Activated naive CD8-positive, alpha-beta T cell (primary cell): ENCODE results near the gene KRT6B.
"Not testable (repeated sequence)": the region's sequence is repeated elsewhere in the genome, so short reads cannot be mapped to it uniquely, and the experiment has no call there.

Source experiments
- H3K27ac Mint-ChIP-seq: one replicate; pipeline ENCODE4 v1.8.0; 2021; ENCODE audit warnings: mixed read lengths
- H3K27me3 Mint-ChIP-seq: one replicate; pipeline ENCODE4 v1.8.0; 2021; ENCODE audit warnings: mixed read lengths
- H3K36me3 Mint-ChIP-seq: one replicate; pipeline ENCODE4 v1.8.0; 2021; ENCODE audit warnings: mixed read lengths
- H3K4me1 Mint-ChIP-seq: one replicate; pipeline ENCODE4 v1.8.0; 2021; ENCODE audit warnings: low read depth, mixed read lengths
- H3K4me3 Mint-ChIP-seq: one replicate; pipeline ENCODE4 v1.8.0; 2021; ENCODE audit warnings: mild to moderate bottlenecking, mixed read lengths
- H3K9me3 Mint-ChIP-seq: one replicate; pipeline ENCODE4 v1.8.0; 2021; ENCODE audit warnings: low read depth, mixed read lengths

The KRT6B gene

DNA sequence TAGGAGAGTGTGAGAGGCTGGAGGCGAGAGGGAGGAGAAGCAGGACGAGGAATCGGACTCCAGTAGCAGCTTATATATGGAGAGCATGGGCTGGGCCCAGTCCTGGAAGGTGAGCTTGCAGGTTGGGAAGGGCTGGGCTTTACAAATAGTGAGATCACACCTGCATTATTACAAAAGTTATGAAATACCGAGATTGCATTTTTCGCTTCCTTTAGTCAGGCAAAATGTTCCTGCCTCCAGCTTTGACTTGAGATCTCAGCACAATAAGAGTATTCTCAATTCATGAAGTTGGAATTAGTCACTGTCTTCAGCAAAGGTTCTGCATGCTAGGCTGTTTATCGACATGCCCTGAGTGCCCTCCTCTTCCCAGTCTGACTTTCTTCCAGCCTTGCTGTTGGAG lies at the start of gene KRT6B:
Gene KRT6B, minus strand, starts transcription at position 46 of the 400 bp plus-strand sequence. CDS start 68 bp downstream, outside the sequence.
- Mint-ChIP-seq H3K4me3 (no peak within 1 kb of the TSS), H3K27me3 (no peaks in the 10 kb centered on the region), H3K4me1 (peaks cover 4% of the 10 kb centered on the region), H3K36me3 (no peaks in the 10 kb centered on the region), H3K27ac (no peak within 1 kb of the TSS), H3K9me3 (no peaks in the 10 kb centered on the region)

DNA sequence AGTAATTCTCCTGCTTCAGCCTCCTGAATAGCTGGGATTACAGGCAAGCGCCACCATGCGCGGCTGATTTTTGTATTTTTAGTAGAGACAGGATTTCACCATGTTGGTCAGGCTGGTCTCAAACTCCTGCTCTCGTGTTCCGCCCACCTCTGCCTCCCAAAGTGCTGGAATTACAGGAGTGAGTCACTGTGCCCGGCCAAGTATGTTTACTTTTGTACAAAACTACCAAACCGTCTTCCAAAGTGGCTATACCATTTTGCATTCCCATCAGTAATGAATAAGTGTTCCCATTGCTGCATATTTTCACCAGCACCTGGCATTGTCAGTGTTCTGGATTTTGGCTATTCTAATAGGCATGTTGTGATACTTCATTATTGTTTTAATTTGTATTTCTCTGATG lies 49.5 kb upstream of the KRT6B start:
- Mint-ChIP-seq H3K27ac (no peak overlapping the region), H3K36me3 (no peaks in the 10 kb centered on the region), H3K27me3 (peaks cover 15% of the 10 kb centered on the region), H3K4me1 (no peaks in the 10 kb centered on the region), H3K4me3 (no peak overlapping the region), H3K9me3 (no peaks in the 10 kb centered on the region)

GRCh38 chr12:52500574-52500973 lies 48.6 kb upstream of the KRT6B start:
- H3K27me3 Mint-ChIP-seq, result not testable (repeated sequence)

GRCh38 chr12:52499806-52500560 lies 48.0 kb upstream of the KRT6B start:
- Mint-ChIP-seq H3K4me1 (no peaks in the 10 kb centered on the region), H3K4me3 (no peak overlapping the region), H3K27me3 (peaks cover 6% of the 10 kb centered on the region), H3K27ac (no peak overlapping the region), H3K36me3 (no peaks in the 10 kb centered on the region), H3K9me3 (no peaks in the 10 kb centered on the region)

More at GRCh38 chr12:52500574-52500973, 48.6 kb upstream of the KRT6B start:
- H3K36me3 Mint-ChIP-seq, H3K4me3 Mint-ChIP-seq, H3K27ac Mint-ChIP-seq, H3K4me1 Mint-ChIP-seq, H3K9me3 Mint-ChIP-seq: not testable (repeated sequence)

DNA sequence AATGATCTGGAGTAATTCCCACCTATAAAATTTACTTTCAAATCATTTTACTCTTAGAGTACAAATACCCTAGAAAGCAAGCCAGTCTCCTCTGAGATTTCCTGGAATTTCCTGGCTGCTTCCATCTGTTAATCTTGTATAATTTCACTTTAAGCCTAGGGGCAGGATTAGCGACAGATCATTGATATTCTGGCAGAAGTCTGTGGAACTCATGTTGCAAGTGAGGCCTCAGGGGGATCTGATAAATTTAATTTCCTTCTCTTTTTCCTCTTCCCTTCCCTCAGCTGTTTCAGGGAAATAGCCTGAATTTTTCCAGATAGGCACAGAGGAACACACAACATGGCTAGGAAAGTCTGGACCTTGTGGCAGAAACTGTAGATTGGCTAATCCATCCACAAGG lies 47.0 kb upstream of the KRT6B start:
- Mint-ChIP-seq H3K27ac (no peak overlapping the region), H3K4me3 (no peak overlapping the region), H3K9me3 (no peaks in the 10 kb centered on the region), H3K36me3 (no peaks in the 10 kb centered on the region), H3K27me3 (peaks cover 6% of the 10 kb centered on the region), H3K4me1 (no peaks in the 10 kb centered on the region)

- H3K27me3 Mint-ChIP-seq, result peaks cover 6% of the 10 kb centered on the region
- H3K4me3 Mint-ChIP-seq, result no peak overlapping the region
- no peak overlapping the region for H3K27ac Mint-ChIP-seq
- H3K4me1 Mint-ChIP-seq, result no peaks in the 10 kb centered on the region
- H3K36me3 Mint-ChIP-seq, result no peaks in the 10 kb centered on the region
- H3K9me3 Mint-ChIP-seq, result no peaks in the 10 kb centered on the region
Observed at GRCh38 chr12:52497975-52498374, 46.0 kb upstream of the KRT6B start.

DNA sequence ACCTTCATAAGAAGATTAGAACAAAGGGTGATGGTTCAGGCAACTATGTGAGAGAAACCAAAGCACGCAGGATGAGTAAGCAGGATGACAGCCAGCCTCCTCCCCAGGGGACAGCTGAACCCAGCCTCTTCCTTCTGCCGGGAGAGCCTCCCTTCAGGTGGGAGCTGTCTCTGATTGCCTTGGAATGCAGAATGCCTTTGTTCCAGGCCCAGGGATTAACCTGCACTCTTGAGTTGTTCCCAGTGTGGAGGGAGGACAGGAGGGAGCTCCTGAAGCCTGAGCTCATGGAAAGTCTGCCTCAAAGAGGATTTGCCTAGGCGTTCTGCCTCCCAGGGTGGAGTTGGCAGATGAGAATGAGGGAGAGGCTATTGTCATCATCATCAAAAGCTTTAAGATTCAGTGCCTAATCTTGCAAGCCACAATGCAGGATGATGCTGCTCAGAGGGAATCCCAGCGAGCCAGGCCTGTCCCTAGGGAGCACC lies 44.7 kb upstream of the KRT6B start:
- Mint-ChIP-seq H3K4me1 (no peaks in the 10 kb centered on the region), H3K27ac (no peak overlapping the region), H3K9me3 (no peaks in the 10 kb centered on the region), H3K36me3 (no peaks in the 10 kb centered on the region), H3K27me3 (peaks cover 12% of the 10 kb centered on the region), H3K4me3 (no peak overlapping the region)

- Mint-ChIP-seq H3K27ac (no peak overlapping the region), H3K9me3 (no peaks in the 10 kb centered on the region), H3K4me1 (no peaks in the 10 kb centered on the region), H3K27me3 (peaks cover 13% of the 10 kb centered on the region), H3K4me3 (no peak overlapping the region), H3K36me3 (no peaks in the 10 kb centered on the region)
Observed at GRCh38 chr12:52496054-52496453, 44.1 kb upstream of the KRT6B start.

GRCh38 chr12:52495389-52495788 lies 43.4 kb upstream of the KRT6B start:
- Mint-ChIP-seq H3K36me3 (no peaks in the 10 kb centered on the region), H3K27me3 (peaks cover 14% of the 10 kb centered on the region), H3K4me1 (no peaks in the 10 kb centered on the region), H3K9me3 (no peaks in the 10 kb centered on the region), H3K27ac (no peak overlapping the region), H3K4me3 (no peak overlapping the region)

GRCh38 chr12:52494518-52494917 lies 42.6 kb upstream of the KRT6B start:
- Mint-ChIP-seq H3K9me3 (no peaks in the 10 kb centered on the region), H3K27me3 (peaks cover 14% of the 10 kb centered on the region), H3K4me1 (no peaks in the 10 kb centered on the region), H3K36me3 (no peaks in the 10 kb centered on the region), H3K4me3 (no peak overlapping the region), H3K27ac (no peak overlapping the region)

DNA sequence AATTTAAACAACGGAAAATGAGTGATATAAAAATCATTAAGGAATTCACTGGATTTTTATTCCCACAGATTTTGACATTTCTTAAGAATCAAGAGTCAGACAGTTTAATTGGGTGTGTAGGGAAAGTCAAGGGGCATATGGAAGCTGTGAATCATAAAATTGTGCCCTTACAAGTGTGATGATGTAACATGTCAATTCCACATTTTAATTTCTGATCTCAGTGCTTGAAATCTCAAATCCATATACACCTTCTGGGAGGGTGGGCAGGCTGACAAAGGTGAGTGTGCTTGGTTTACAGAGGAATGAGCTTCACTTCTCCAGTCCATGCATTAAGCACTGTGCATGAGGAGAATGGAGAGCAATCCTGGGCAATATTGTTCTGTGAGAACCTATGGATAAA lies 42.2 kb upstream of the KRT6B start:
- no peak overlapping the region for H3K4me3 Mint-ChIP-seq
- H3K36me3 Mint-ChIP-seq, result no peaks in the 10 kb centered on the region
- no peaks in the 10 kb centered on the region for H3K4me1 Mint-ChIP-seq
- no peaks in the 10 kb centered on the region for H3K9me3 Mint-ChIP-seq
- H3K27ac Mint-ChIP-seq, result no peak overlapping the region
- H3K27me3 Mint-ChIP-seq, result peaks cover 14% of the 10 kb centered on the region

DNA sequence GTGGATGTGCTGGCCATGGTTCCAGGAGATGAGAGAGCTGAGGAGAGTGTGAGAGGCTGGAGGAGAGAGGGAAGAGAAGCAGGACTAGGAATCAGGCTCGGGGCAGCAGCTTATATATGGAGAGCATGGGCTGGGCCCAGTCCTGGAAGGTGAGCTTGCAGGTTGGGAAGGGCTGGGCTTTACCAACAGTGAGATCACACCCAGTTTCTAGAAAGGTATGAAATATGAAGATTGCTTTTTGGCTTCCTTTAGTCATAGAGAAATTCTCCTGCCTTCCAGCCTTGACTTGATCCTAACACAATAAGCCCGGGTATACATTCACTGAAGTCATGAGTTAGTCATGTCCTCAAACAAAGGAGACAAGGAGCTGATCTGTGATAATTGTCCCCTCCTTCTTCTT lies 41.2 kb upstream of the KRT6B start, which contains the start of gene KRT6A:
Gene KRT6A, minus strand, starts transcription at position 86 of the 400 bp plus-strand sequence. Its CDS starts 69 bp downstream, at position 17.
- H3K4me3 Mint-ChIP-seq, result no peak within 1 kb of the TSS
- no peaks in the 10 kb centered on the region for H3K36me3 Mint-ChIP-seq
- no peak within 1 kb of the TSS for H3K27ac Mint-ChIP-seq
- H3K9me3 Mint-ChIP-seq, result no peaks in the 10 kb centered on the region
- H3K4me1 Mint-ChIP-seq, result no peaks in the 10 kb centered on the region
- peaks cover 18% of the 10 kb centered on the region for H3K27me3 Mint-ChIP-seq

DNA sequence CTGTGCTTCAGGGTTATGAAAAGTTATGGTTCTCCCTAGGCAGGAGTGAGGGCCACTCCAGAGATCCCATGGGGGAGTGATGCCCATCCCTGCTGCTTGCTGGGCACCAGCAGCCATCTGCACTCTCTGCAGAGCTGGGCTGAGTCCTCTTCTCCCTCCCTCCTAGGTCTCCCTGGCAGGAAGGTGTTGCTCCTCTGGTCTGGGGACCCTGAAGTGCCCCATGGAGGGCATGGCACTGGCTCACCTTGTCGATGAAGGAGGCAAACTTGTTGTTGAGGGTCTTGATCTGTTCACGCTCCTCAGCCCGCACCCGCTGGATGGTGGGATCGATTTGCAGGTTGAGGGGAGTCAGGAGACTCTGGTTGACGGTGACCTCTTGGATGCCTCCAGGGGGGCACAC lies 40.5 kb upstream of the KRT6B start:
- H3K4me1 Mint-ChIP-seq, H3K4me3 Mint-ChIP-seq, H3K36me3 Mint-ChIP-seq, H3K27ac Mint-ChIP-seq, H3K9me3 Mint-ChIP-seq: not testable (repeated sequence)
- peaks cover 16% of the 10 kb centered on the region for H3K27me3 Mint-ChIP-seq

DNA sequence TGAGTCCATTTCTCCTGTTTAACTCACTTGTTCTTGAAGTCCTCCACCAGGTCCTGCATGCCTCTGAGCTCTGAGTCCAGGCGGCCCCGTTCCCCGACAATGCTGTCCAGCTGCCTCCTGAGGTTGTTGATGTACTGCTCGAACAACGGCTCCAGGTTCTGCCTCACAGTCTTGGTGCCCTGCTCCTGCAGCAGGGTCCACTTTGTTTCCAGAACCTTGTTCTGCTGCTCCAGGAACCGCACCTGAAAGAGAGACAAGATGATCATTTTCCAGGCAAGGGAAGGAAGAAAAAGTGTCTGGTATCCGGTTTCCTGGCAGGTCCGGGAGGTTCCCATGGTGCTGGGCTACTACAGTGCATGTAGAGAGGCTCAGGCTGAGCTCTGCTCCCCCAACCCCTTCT lies 39.5 kb upstream of the KRT6B start:
- H3K36me3 Mint-ChIP-seq, H3K27ac Mint-ChIP-seq, H3K4me3 Mint-ChIP-seq, H3K9me3 Mint-ChIP-seq, H3K4me1 Mint-ChIP-seq: not testable (repeated sequence)
- peaks cover 21% of the 10 kb centered on the region for H3K27me3 Mint-ChIP-seq

DNA sequence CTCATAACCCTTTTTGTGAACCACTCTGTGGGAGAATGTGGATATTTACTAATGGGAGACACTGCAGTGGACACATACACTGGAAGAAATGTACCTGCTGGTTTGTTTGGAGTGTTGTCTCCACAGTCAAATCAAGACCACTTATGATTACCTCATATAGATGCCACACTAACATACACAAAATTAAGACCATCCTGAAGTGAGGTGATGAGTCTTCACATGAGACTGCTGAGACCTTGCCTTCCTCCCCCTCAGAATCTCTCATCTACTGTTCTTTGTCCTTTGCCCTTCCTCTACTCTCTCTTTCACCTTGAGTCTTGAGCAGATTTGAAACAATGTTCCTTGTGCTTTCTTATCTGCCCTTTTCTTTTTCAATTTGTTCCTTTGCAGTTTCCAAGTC lies 36.8 kb upstream of the KRT6B start:
- no peak overlapping the region for H3K4me3 Mint-ChIP-seq
- no peak overlapping the region for H3K27ac Mint-ChIP-seq
- H3K27me3 Mint-ChIP-seq, result peaks cover 38% of the 10 kb centered on the region
- peaks cover 9% of the 10 kb centered on the region for H3K9me3 Mint-ChIP-seq
- no peaks in the 10 kb centered on the region for H3K4me1 Mint-ChIP-seq
- H3K36me3 Mint-ChIP-seq, result peaks cover 7% of the 10 kb centered on the region
